ENCODE data around the gene NFATC2.

Gene NFATC2

DNA sequence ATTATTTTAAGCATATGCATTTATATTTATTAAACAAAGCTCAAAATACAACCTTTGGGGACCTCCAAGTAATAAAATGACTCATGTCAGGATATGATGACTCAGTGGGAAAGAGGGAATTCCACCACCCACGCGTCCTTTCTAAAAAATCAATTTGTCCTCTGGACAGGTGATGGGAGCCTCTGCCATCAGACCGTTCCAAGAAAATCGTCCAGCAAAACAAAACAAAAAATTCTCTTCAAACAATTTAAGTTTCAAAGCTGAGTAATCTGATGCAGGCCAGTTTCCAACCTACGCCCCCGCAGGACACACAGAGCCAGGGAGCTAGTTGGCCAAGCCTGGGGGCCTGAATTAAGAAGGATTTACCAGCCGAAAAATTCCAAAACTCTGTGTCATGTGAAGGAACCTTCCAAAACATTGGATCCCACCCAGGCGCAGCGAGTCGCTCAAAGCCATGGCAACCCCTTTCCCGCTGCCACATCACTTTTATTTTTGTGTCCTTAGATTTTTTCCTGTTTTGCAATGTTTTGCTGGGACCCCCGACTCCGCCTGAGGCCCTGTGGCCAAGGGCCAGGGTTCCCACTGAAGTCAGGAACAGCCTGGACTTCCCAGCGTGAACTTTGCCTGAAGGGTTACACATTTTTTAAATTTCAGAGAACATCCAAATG, 95.3 kb downstream of the NFATC2 start:
- DNase-seq, result peak; percentile 96

DNA sequence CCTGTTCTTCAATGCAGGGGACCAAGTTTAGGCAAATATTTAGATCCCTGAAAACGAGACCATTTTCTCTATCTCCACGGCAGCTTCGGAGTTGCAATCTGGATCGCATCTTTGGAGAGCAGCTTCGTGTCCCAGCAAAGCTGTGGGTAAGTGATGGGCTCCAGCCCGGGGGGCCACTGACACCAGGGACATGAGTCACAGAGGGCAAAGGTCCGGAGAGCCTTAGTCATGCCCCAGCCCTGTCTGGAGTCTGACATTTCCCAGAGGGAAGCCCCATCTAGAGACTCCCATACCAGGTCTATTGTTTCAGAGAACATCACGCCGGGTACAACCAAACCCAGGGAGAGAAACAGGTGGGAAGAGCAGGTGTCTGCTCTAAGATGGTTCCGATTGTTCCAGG, 95.9 kb downstream of the NFATC2 start:
- DNase-seq, result peak; percentile 99

DNA sequence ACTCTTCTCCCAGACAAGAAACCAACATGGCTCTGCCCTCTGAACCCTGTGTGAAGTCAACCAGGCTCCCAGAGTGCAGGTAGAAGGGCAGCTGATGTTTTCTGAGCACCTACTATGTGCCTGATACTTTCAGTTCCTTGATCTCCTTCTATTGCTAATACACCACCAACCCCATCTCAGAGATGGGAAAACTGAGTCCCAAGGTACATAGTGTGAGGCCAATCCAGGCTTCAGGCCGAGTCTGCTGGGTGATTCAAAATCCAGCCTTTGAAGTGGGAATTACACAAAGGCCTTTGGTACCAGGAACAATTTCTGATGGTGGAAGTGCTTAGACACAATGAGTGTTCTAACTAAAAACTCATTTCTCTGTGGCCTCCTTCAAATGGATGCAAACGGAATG, 96.3 kb downstream of the NFATC2 start:
- DNase-seq, result no peak

DNA sequence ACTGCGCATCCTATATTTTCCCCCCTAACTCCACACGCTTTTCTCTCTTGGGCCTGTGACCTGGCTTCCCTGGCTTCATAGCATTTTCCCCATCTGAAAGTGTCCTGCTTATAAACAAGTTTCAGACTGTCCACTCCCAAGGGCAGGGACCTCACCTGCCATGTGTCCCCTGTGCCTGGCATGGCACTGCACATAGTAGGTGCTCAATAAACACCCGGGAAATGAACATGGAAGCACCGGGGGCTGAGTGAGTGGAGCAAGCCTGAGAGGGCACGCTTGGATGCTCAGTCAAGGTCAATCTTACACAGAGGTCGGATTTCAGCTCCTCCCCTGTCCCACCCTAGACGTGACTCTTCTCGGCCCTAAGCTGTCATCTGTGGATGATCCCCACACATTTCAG, 96.9 kb downstream of the NFATC2 start:
- DNase-seq, result no peak

DNA sequence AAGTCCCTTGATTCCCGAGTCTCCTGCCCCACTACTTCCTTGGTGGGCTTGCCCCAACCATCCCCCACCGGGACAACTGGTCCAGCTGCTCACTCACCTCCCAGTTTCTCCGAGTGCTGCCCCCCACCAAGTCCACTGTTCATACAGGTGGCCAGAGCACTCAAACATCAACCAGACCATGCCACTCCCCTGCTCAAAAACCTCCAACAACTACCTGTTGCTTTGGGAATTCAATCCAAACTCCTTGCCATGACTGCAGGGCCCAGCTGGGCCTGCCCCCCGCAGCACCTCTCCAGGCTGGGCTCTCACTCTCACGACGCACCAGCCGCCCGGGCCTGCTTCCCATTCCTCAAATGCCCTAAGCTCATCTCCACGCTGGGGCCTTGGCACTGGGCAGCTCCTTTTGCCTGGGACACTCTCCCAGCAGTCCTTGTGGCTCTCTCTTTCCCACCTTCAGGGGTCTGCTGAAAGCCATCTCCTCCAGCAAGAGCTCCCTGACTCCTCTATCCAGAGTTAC, 97.5 kb downstream of the NFATC2 start:
- no peak for DNase-seq

DNA sequence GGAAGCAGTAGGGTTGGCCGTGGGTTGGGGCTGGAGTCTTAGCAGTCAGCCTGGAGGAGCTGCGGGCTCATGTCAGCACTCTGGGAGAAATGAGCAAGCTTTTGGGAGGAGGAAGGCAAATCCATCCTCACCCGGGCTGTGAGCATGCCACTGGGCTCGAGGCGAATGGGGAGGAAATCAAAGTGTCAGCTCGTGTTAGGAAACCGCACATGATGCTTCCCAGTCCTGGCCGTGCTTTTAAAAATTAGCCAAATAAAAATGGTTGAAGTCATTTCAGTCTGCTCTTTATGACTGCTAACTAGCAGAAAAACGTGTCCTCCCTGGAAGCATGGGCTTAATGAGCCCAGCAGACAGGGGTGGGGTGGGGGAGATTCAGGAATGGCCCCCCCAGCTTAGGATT, 98.1 kb downstream of the NFATC2 start:
- peak; percentile 37 for DNase-seq

DNA sequence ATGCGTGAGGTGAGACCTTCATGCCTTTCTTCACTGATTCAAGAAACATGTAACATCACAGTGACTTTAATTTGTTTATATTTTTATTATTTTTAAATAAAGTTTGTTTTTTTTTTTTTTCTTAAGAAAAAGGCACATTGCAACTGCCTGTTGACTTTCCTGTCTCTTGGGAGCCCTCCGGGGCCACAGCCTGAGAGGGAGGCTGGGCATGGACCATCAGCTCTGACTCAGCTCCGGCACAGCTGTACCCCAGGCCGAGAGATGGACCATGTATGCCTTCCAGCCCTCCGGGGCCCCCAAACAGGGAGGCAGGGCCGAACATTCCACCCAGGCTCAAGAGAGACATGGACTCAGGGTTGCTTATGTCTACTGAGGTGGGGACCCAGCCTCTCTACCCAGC, 99.9 kb downstream of the NFATC2 start:
- DNase-seq, result no peak

DNA sequence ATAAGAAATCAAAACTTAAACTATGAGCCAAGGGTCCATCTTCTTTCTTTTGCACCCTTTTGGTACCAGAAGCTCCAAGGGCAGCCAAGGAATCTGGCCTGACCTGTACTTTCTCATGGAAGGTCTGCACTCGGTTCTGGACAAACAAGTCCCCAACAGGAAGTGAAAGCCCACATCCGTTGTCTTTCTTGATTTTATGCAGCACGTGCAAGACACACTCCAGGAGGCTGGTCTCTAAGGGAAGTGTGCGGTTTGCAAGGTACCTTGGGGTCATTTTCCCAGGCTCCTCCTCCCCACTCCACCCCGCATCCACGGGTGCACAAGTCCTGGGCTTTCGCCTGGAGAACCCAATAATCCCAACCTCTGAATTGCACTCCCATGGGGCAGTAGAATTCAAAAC, 101.9 kb downstream of the NFATC2 start:
- DNase-seq, result peak; percentile 62

DNA sequence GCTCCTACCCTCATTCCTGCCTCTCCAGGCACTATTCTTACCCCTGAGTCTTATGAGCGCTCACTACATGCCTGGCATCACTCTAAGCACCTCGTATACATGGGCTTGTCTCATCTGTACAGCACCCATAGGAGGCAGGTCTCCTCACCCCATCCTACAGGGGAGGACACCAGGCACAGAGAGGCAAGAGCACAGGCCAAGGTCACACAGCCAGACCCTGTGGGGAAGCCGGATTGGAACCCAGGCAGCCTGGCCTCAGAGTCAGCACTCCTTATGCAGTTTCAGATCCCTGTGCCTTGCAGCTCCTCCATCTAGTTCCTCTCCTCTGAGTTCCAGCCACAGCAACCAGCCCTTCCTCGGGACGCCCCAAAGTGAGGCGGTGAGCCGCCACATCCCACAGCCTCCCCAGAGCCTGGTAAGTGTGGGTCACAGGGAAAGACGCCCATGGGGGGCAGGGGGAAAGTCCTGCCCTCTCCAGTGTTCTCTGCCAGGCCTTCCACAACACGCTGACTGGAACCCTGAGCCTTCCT, 103.3 kb downstream of the NFATC2 start:
- DNase-seq, result no peak

DNA sequence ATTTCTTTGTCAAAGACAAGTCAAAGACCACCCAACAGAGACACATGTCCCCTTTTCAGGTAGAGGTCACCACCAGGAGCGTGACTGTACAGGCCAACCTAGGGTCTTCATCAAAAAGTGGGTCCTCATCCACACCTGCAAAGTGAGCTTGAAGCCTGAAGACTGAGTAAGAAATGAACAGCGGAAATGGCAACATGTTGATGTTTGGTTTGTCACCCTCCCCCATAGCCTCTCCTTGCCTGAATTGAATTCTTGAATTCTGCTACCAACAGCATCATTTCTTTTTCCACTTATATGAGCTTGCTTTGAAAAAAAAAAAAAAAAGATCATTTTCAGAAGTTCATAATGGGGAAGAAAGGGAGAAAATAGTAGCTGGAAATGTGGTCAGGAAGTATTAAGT, 104.4 kb downstream of the NFATC2 start:
- no peak for DNase-seq

DNA sequence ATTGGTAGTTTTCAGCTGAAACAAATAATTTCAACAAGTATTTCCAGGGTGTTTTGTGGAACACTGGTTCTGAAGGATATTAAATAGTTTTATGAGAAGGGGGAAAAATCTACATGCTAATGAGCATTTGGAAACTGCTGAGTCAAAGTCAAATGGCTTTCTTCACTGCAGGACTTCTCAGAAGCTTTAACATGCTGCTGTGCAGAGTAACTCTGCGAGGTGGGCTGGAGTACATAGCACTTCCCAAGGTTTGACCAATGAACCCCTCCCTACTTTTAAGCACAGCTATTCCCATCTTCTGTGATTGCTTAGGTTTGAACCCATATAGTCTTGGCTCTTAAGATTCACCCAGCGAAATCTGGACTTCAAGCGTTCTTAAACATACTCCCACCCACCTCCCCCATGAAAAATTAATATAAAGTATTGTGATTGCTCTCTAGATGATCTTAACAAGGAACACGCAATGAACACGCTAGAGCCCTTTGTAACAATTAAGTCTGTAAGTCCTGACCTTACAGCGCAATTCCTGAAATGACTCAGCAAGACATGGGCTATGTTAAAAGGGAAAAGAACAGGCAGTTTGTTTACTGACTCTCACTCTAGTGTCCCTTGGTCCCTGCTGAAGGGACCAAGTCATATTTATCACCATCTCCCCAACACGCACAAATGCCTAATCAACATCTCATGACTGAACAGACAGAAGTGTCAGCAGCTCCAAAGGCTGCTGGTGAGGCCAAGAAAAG, 105.2 kb downstream of the NFATC2 start:
- DNase-seq, result no peak

DNA sequence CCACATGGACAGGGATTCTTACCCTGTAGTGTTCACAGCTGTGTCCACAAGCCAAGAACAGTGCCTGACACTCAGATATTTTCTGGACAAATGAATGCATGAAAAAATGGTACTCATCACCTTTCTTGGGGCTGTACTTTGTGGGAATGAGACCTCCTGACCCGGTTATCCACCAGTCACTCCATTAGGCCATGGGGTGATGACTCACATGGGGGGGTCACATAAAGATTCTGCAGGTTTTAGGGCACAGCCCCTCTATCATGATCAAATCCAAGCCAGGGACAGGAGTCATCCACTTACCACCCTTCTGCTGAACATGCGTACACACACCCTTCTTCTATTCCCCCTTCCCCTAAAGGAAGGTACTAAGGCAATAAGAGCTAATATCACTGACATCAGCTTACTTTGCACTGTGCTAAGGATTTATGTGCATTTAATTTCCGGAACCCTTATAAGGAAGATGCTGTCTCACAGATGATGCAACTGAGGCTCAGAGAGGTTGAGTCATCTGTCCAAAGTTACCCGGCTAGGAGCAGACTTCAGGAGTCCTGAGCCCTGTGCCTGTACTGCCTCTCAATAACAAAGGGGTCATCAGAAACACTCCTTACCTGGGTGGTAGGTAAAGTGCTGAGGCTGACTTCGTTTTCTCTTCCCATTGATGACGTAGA, 107.8 kb downstream of the NFATC2 start:
- no peak for DNase-seq

DNA sequence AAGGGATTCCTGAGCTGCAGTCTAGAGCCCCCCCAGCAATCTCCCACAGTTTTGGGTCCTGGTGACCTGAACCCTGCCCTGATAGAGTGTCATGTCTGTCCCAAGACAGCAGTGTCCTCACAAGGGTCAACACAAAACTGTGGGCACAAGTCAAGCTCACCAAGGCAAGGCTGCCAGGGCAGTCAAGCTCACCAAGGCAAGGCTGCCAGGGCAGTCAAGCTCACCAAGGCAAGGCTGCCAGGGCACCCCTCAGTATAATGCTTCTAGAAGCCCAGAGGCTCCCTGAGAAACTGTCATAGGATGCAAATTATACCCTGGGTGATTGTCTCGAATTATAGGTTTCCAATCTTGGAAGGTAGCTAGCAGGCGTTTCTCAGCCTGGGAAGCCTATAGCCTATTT, 108.5 kb downstream of the NFATC2 start:
- DNase-seq, result no peak

DNA sequence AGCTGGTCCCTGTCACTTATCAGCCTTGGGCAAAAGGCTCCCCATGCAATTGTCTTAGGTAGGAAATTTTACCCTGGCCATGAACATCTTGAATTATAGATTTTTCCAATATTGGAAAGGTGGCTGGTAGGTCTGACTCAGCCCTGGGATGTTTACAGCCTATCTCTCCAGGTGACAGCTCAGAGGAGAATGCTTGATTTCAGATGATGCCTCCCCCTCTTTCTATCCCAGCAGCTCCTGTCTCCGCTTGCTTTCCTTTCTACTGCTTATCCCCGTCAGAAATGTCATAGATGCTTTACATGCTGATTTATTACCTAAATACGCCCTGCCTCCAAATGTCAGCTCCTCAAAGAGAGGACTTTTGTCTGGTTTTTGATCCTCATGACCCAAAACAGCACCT, 109.6 kb downstream of the NFATC2 start:
- DNase-seq, result no peak

DNA sequence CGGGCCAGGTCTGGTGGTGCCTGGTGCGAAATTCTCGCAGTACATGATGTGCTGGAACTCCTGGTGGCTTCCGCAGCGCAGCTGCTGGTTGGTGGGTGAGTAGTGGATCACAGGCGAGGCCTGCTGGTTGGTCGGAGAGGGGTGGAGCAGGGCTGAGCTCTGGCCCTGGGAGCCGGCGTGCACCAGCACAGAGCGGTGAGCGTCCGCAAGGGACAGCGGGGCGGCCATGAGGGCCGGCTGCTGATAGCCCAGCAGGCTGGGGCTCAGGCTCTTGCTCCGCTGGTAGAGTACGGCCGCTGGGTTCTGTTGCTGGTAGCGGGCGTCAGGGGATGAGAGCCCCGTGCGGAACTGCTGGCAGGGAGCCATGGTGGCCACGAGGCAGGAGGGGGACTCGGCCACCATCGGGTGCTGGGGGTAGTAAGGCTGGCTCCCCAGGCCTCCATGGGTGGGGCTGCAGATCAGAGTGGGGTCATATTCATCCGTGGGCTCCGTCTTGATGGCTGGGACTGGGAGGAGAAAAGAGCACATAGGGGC, 110.2 kb downstream of the NFATC2 start:
- no peak for DNase-seq

DNA sequence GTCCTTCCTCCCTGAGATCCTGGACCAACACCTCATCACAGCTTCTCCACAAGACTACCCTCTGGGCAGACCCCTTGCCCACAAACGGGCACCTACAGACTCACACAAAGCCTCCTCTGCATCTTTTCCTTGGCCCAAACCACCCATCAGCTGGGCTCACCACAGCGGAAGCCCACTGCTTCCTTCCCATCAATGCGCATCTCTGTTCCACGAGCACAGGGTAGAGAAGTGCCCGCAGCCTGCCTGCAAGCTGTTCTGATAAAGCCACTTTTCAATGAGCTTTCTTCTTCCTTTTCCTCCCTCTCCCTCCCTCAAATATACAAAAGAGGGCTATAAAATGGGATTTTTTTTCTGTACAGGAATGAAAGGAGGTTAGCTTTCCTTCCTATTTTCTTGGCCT, 111.2 kb downstream of the NFATC2 start:
- no peak for DNase-seq

DNA sequence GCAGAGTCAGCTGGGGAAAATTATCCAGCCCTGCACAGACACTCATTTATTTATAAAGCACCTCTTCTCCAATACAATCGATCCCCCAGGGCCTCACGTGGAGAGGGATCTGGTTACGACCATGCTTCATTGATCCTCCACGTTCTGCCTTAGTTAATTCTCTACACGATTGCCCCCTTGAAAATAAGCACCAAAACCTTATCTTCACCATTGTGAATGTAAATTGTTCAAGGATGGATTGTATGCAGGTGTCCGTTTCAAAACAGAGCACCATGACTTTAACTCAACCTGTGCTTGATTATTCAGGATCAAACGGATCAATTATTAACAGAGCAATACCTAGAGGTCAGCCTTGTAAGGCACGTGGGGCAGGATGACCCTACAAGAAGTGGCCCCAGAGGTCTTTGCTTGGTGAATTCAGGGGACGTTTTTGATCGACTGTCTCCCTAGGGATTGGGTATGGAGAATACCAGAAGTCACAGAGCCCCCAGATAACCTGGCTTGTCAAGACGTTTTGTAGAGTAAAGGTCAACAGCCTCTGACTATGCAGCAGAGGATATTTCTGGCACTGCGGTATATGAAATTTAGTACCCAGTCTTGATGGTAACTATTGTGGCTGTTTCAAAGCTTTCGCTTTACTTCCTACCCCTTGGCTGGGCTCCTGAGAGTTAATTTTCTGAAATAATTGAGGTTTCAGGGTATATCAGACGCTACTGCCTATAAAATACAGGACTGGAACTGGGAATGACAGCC, 112.1 kb downstream of the NFATC2 start:
- DNase-seq, result no peak

DNA sequence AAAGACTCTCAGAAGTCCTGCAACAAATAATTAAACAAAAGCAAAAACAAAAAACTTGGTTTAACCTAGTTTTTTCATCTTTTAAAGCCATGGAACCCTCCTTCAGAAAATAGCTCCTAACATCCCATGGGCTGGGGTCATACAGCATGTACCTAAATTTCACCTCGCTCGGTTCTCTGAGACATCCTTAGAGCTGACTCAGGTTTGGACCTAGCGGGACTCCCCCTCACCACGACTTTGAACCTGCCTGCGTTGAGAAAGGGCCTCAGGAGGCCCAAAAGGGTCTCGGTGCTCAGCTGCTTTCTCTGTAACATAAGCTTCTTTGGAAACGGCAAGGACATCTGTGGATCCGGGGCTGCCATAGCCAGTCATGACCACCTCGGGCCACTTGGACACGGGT, 112.8 kb downstream of the NFATC2 start:
- DNase-seq, result no peak

DNA sequence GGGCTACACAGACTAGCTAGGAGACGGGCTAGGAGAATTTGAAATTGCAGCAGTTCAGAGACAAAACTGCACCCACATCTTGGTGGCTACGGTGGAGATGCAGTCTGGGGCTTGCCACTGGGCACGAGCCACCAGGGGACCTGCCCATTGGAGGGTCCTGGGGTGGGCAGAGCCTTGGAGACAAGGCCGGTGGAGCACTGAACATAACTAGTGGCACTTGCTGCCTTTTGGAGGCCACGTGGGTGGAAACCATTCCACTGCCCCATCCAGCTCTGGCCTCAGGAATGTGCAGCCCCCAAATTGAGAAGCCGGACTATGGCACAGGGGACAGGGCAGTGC, 113.4 kb downstream of the NFATC2 start:
- DNase-seq, result no peak

DNA sequence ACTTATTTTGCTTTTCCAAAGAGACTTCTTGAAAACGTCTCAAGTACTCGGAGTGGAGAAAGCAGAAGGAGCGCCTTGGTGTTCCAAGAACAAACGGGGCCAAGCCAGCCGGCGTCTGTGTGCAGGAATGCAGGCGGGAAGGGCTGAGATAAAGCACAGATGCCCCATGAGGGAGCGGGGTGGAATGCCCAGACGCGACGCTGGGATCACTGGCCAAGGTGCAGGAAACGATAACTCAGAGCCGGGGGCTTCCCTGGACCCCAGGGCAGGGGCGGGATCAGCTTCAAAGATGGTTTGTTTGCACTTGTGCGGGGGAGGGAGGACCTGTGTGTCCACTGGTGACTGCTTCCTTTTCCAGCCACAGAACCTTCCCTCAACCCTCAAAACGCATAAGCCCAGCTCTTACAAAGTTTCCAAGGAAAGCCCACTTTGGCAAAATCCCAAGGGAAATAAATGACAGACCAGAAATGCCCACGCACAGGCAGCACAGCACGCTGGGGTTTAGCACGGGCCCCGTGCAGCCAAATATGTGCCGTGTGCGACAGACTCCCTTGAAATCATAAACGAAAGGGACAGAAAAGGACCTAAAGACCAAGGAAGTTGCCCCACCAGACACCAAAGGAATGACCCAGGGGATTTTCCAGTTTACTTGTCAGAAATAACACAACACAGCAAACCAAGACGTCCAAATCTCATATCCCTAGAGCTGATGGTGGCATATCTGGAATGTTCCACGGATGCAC, 113.9 kb downstream of the NFATC2 start:
- DNase-seq, result peak; percentile 95

DNA sequence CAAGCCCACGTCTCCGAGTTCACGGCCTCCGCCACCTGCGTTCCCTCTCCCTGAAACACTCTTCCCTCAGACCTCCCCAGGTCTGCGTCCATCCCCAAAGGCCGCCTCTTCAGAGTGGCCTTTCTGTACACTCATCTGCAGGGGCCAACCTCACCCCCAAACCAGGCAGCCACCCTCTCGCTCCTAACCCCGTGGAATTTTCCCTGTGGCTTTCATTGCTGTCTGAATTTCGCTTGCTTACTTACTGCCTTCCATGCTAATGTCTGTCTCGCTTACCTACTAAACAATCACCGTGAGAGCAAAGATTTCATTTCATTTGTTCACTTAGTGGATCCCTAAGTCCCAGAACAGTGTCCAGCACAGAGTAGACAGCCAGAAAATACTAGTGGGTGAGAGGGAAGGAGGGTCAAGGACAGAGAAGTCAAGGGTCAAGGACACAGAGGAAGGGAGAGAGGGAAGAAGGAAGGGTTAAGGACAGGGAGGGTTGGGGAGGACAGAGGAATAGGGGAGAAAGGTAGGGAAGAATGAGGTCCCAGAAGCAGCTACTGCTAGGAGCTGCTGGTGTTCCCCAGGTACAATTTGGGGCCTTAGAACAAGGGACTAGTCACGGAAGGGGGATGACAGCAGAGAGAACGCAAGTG, 114.7 kb downstream of the NFATC2 start:
- no peak for DNase-seq

Data from islet precursor cell (in vitro differentiated cells).